ENCODE measurements around the gene GLIPR1L2. TPM values are rescaled to one million over a fixed set of nuclear protein-coding genes. Genes with fewer than 3 reads are reported as not detected.

The GLIPR1L2 gene
- 0.65 and 0.97 TPM in 2 replicates for total RNA-seq

DNA sequence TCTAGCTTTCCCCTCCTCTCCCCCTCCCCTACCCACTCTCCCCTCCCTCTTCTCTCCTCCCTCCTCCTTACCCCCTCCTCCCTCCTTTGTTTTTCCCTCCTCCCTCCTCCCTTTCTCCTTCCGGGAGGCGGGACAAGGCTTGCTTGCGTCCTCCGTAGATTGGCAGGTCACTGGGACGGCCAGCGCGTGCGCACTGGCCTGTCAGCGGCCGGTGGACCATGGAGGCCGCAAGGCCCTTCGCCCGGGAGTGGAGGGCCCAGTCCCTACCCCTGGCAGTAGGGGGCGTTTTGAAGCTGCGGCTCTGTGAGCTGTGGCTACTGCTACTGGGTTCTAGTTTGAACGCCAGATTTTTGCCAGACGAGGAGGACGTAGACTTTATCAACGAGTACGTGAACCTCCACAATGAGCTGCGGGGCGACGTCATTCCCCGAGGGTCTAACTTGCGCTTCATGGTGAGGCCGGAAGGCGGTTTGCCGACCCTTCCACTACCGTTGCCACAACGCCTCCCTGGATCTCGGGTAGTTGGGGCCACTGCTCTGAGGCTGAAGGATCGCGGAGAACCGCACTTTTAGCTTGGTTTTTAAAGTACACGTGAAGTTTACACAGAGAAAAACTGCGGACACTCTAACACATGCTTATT is at the start of gene GLIPR1L2:
Gene GLIPR1L2, plus strand, starts transcription at position 191 of the 640 bp plus-strand sequence. Its CDS starts 28 bp downstream, at position 219.

DNA sequence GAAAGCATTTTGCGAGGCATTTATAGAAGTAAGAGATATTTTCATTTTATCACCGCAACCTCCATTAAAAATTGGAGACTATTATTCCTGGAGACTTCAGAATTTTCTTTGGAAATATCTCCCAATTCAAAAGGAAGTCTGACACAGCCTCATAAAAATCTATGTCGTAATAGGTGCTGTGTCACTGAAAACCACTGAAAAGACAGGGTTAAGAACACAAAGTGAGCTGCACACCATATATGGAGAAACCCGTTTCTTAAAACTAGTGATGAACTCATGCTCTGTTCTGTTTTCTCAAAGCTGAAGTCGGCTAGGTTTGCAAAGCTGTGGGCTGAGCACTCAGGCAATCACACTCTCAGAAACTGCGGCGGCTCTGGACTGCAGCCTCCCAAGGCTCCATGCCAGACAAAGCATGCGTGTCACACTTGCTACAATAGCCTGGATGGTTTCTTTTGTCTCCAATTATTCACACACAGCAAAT is 89.6 kb downstream of the GLIPR1L2 start, which contains the start of gene GLIPR1:
Gene GLIPR1, plus strand, starts transcription at position 287 of the 481 bp plus-strand sequence. Its CDS starts 126 bp downstream, at position 413.

Other genes starting within 250 kb of the GLIPR1L2 start
- gene KCNC2, start 181.2 kb upstream of the GLIPR1L2 start, total RNA-seq, result not detected in 2 replicates
- 7.8 and 8.4 TPM in 2 replicates for gene CAPS2, start 60.8 kb upstream of the GLIPR1L2 start, total RNA-seq
- not detected in 2 replicates for gene GLIPR1L1, start 56.4 kb upstream of the GLIPR1L2 start, total RNA-seq
- 255 and 301 TPM in 2 replicates for gene GLIPR1, start 89.7 kb downstream of the GLIPR1L2 start, total RNA-seq
- gene KRR1, start 120.5 kb downstream of the GLIPR1L2 start, total RNA-seq, result 44.3 and 58.5 TPM in 2 replicates

Data from articular chondrocyte of knee joint (primary cell).